Fibroblast of peridontal ligament (primary cell): ENCODE results near the gene SEZ6L2.
A peak's percentile ranks its signal among the peaks of the same experiment; 100 is the strongest.
"Not testable (repeated sequence)": the region's sequence is repeated elsewhere in the genome, so short reads cannot be mapped to it uniquely, and the experiment has no call there.

Experiments used
- DNase-seq: peaks from one replicate; pipeline ENCODE4 v3.0.0-alpha.2; 2010; ENCODE audit errors: extremely low read depth

SEZ6L2 gene

GRCh38 chr16:29899516-29900101 lies at the start of gene SEZ6L2:
Gene SEZ6L2 (minus strand): TSS chr16:29899550. CDS start chr16:29899019, 531 bp downstream.
- DNase-seq: peak; percentile 86

- no peak for DNase-seq
Observed at GRCh38 chr16:29947897-29948296, 48.5 kb upstream of the SEZ6L2 start.

GRCh38 chr16:29943846-29944799 lies 44.8 kb upstream of the SEZ6L2 start:
- DNase-seq: peak; percentile 99

GRCh38 chr16:29940656-29941055 lies 41.3 kb upstream of the SEZ6L2 start:
- peak; percentile 88 for DNase-seq

GRCh38 chr16:29931750-29932149 lies 32.4 kb upstream of the SEZ6L2 start:
- not testable (repeated sequence) for DNase-seq

GRCh38 chr16:29927070-29927905 lies 27.9 kb upstream of the SEZ6L2 start:
- peak; percentile 57 for DNase-seq

- no peak for DNase-seq
Observed at GRCh38 chr16:29926711-29927052, 27.3 kb upstream of the SEZ6L2 start.

- DNase-seq: peak; percentile 72
Observed at GRCh38 chr16:29925781-29926710, 26.7 kb upstream of the SEZ6L2 start, which contains the start of gene KCTD13. Gene KCTD13 (minus strand): TSS chr16:29926226. CDS start chr16:29926033, 193 bp downstream.

- DNase-seq: peak; percentile 8
Observed at GRCh38 chr16:29925105-29925756, 25.9 kb upstream of the SEZ6L2 start.

- DNase-seq: no peak
Observed at GRCh38 chr16:29922986-29923501, 23.7 kb upstream of the SEZ6L2 start.

- DNase-seq: no peak
Observed at GRCh38 chr16:29922326-29922725, 23.0 kb upstream of the SEZ6L2 start.

GRCh38 chr16:29921034-29921385 lies 21.7 kb upstream of the SEZ6L2 start:
- no peak for DNase-seq

- DNase-seq: no peak
Observed at GRCh38 chr16:29920288-29921033, 21.1 kb upstream of the SEZ6L2 start.

GRCh38 chr16:29916979-29917378 lies 17.6 kb upstream of the SEZ6L2 start:
- DNase-seq: no peak

- DNase-seq: no peak
Observed at GRCh38 chr16:29915590-29916247, 16.4 kb upstream of the SEZ6L2 start.

GRCh38 chr16:29913514-29913913 lies 14.2 kb upstream of the SEZ6L2 start:
- no peak for DNase-seq

GRCh38 chr16:29912087-29912486 lies 12.7 kb upstream of the SEZ6L2 start:
- DNase-seq: no peak

GRCh38 chr16:29911676-29912010 lies 12.3 kb upstream of the SEZ6L2 start:
- no peak for DNase-seq
